Gastroesophageal sphincter (tissue), 4 donors: ENCODE data around the gene TRIM22. TPM values are rescaled to one million over a fixed set of nuclear protein-coding genes. Genes with fewer than 3 reads are reported as not detected.

Source experiments
- ATAC-seq: fragments of 150-250 bp; one replicate; pipeline ENCODE4 v1.9.1; 2016; ENCODE audit warnings: mild to moderate bottlenecking, moderate library complexity
- H3K27ac ChIP-seq, 4 donors: fragments of 200-600 bp; sonication (generic) in 3 of 4; 1 replicate in 3 of 4; 2 replicates in 1 of 4; pipeline ENCODE4 v1.5.1; 2016 to 2019
- H3K27me3 ChIP-seq: fragments of 200-600 bp; sonication (generic); one replicate; pipeline ENCODE4 v1.5.1; 2019
- H3K36me3 ChIP-seq, 2 donors: fragments of 200-600 bp; sonication (generic); one replicate each; pipeline ENCODE4 v1.5.1; 2019; ENCODE audit warnings: control low read depth in 1 of 2
- H3K4me1 ChIP-seq, 3 donors: fragments of 200-600 bp; sonication (generic); 1 replicate in 2 of 3; 2 replicates in 1 of 3; pipeline ENCODE4 v1.5.1; 2016 to 2019; ENCODE audit warnings: control low read depth in 2 of 3
- H3K4me3 ChIP-seq, 2 donors: fragments of 200-600 bp; sonication (generic); one replicate each; pipeline ENCODE4 v1.5.1; 2019; ENCODE audit warnings: mild to moderate bottlenecking in 1 of 2, moderate library complexity in 1 of 2
- H3K9me3 ChIP-seq, 3 donors: fragments of 200-600 bp; sonication (generic); one replicate each; pipeline ENCODE4 v1.5.1; 2017 to 2019; ENCODE audit warnings: control low read depth in 2 of 3
- EP300 ChIP-seq: sonication (generic); formaldehyde crosslinking; IDR thresholded peaks from one replicate; pipeline ENCODE4 v1.6.1; 2017; ENCODE audit warnings: antibody characterized with exemption, mild to moderate bottlenecking
- POLR2A ChIP-seq, 2 donors: fragments of 450-650 bp; IDR thresholded peaks; one replicate each; pipeline ENCODE4 v1.6.1; 2017; ENCODE audit warnings: antibody characterized with exemption in 2 of 2, mild to moderate bottlenecking in 2 of 2, moderate library complexity in 1 of 2
- POLR2AphosphoS5 ChIP-seq: sonication (generic); formaldehyde crosslinking; IDR thresholded peaks from one replicate; pipeline ENCODE4 v1.6.1; 2017; ENCODE audit warnings: antibody characterized with exemption
- WGBS, 2 donors: methylation state at CpG; one replicate each; pipeline ENCODE4 v1.1.5; 2018; ENCODE audit warnings: low coverage in 1 of 2; 5-methylcytosine and 5-hydroxymethylcytosine counted together
- total RNA-seq, 4 donors: library from RNA; depleted of rRNA; stranded (reverse); fragments of >200 nt; gene quantifications; one replicate each; pipeline ENCODE4 v1.1.0, GENCODE V29; 2016
- TF ChIP-seq, protein P1 (sequence below), 4 experiments: fragments of 200-600 bp in 2 of 4; fragments of 450-650 bp in 2 of 4; sonication (generic) in 1 of 4; IDR thresholded peaks; one replicate each; pipeline ENCODE4 v1.5.1; 2017 to 2019; ENCODE audit warnings: antibody characterized with exemption in 4 of 4, mild to moderate bottlenecking in 2 of 4, moderate library complexity in 2 of 4

TRIM22 gene
- total RNA-seq, 4 donors from 2014 or later = 31.6 to 50.4 (median 32.1) TPM

- H3K4me1 ChIP-seq = peaks cover 0 to 12% (median 0%) of the 10 kb centered on the region in 3 donors
- H3K9me3 ChIP-seq = no peaks in the 10 kb centered on the region
Observed at GRCh38 chr11:5700421-5701054, 10.9 kb downstream of the TRIM22 start.

DNA sequence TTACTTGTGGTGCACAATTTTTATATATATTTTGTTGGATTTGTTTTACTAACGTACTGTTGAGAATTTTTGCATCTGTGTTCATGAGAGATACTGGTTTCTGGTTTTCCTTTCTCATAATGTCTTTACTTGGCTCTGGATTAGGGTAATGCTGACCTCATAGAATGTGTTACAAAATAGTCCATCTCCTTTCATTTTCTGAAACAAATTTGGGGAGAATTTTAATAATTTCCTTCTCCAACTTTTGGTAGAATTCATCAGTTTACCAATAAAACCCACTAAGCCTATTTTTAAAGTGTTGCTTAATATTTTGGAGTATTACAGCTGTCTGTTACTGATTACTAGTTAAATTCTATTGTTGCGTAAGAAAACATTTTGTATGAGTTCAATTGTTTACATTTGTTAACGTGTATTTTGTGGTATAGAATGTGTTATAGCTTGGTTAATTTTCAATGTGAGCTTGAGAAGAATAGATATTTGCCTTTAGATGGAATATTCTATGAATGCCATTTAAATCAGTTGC lies 11.5 kb downstream of the TRIM22 start:
- TF ChIP-seq POLR2A (IDR thresholded peaks at IDR 0.05) (no peak), POLR2AphosphoS5 (no peak), EP300 (no peak)
- TF ChIP-seq, protein P1, sequence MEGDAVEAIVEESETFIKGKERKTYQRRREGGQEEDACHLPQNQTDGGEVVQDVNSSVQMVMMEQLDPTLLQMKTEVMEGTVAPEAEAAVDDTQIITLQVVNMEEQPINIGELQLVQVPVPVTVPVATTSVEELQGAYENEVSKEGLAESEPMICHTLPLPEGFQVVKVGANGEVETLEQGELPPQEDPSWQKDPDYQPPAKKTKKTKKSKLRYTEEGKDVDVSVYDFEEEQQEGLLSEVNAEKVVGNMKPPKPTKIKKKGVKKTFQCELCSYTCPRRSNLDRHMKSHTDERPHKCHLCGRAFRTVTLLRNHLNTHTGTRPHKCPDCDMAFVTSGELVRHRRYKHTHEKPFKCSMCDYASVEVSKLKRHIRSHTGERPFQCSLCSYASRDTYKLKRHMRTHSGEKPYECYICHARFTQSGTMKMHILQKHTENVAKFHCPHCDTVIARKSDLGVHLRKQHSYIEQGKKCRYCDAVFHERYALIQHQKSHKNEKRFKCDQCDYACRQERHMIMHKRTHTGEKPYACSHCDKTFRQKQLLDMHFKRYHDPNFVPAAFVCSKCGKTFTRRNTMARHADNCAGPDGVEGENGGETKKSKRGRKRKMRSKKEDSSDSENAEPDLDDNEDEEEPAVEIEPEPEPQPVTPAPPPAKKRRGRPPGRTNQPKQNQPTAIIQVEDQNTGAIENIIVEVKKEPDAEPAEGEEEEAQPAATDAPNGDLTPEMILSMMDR (IDR thresholded peaks at IDR 0.05) = no peak
- H3K9me3 ChIP-seq = no peaks in the 10 kb centered on the region
- no peaks in the 10 kb centered on the region for H3K27me3 ChIP-seq
- peaks cover 0 to 6% (median 0%) of the 10 kb centered on the region in 3 donors for H3K4me1 ChIP-seq
- WGBS, 2 donors = 59 to 80% methylated on average over 3 of the region's 3 CpGs
- H3K27ac ChIP-seq = no peak overlapping the region
- ATAC-seq = no peak
- no peak overlapping the region for H3K4me3 ChIP-seq
- H3K36me3 ChIP-seq = peaks cover 0 to 84% of the 10 kb centered on the region in 2 donors

More at GRCh38 chr11:5700421-5701054, 10.9 kb downstream of the TRIM22 start:
- 90% methylated on average over 8 of the region's 10 CpGs; no CpG with 5 or more reads in 1 of the 2 donors for WGBS, 2 donors
- no peak overlapping the region for H3K4me3 ChIP-seq
- ATAC-seq = no peak
- TF ChIP-seq, protein P1 (IDR thresholded peaks at IDR 0.05) = no peak
- TF ChIP-seq POLR2AphosphoS5 = no peak
- TF ChIP-seq EP300 = no peak
- TF ChIP-seq POLR2A (IDR thresholded peaks at IDR 0.05) = no peak
- peaks cover 0 to 84% of the 10 kb centered on the region in 2 donors for H3K36me3 ChIP-seq
- no peak overlapping the region for H3K27ac ChIP-seq
- no peaks in the 10 kb centered on the region for H3K27me3 ChIP-seq

GRCh38 chr11:5703741-5704536 lies 14.3 kb downstream of the TRIM22 start:
- Histone ChIP-seq H3K9me3 (no peaks in the 10 kb centered on the region), H3K27ac (no peak overlapping the region), H3K36me3 (peaks cover 0 to 83% of the 10 kb centered on the region in 2 donors), H3K27me3 (no peaks in the 10 kb centered on the region), H3K4me1 (no peaks in the 10 kb centered on the region), H3K4me3 (no peak overlapping the region)
- WGBS, 2 donors = 67 to 73% methylated on average over 2 of the region's 2 CpGs
- no peak for ATAC-seq
- TF ChIP-seq POLR2AphosphoS5 (no peak), EP300 (no peak), POLR2A (IDR thresholded peaks at IDR 0.05) (no peak)
- TF ChIP-seq, protein P1 (IDR thresholded peaks at IDR 0.05) = no peak

- H3K27me3 ChIP-seq = no peaks in the 10 kb centered on the region
- no peaks in the 10 kb centered on the region for H3K4me1 ChIP-seq
- no peaks in the 10 kb centered on the region for H3K9me3 ChIP-seq
- no peak for TF ChIP-seq POLR2A (IDR thresholded peaks at IDR 0.05)
- WGBS, 2 donors = 87 to 97% methylated on average over 4 of the region's 4 CpGs
- ATAC-seq = no peak
- no peak overlapping the region for H3K4me3 ChIP-seq
- peaks cover 0 to 85% of the 10 kb centered on the region in 2 donors for H3K36me3 ChIP-seq
- no peak overlapping the region for H3K27ac ChIP-seq
Observed at GRCh38 chr11:5705688-5706087, 16.1 kb downstream of the TRIM22 start.

GRCh38 chr11:5712507-5712906 lies 22.9 kb downstream of the TRIM22 start:
- Histone ChIP-seq H3K4me3 (no peak overlapping the region), H3K4me1 (no peaks in the 10 kb centered on the region), H3K27me3 (no peaks in the 10 kb centered on the region), H3K27ac (no peak overlapping the region), H3K36me3 (peaks cover 0 to 38% of the 10 kb centered on the region in 2 donors), H3K9me3 (no peaks in the 10 kb centered on the region)
- 48 to 78% methylated on average over 1 of the region's 1 CpG for WGBS, 2 donors
- TF ChIP-seq POLR2AphosphoS5 (no peak), EP300 (no peak)
- TF ChIP-seq, protein P1 (IDR thresholded peaks at IDR 0.05) = peak; percentile 22 to 37 (median 29)
- ATAC-seq = no peak
